SK-N-SH (cell line): Measurements from ENCODE around the gene CSF2RB.

ENCODE experiments used
- ELF1 ChIP-seq: IDR thresholded peaks from 2 replicates; pipeline ENCODE4 v1.4.0; 2012
- EP300 ChIP-seq, 2 experiments: IDR thresholded peaks; 2 replicates each; pipeline versions ENCODE4 v1.4.0 to v1.6.1; 2012; ENCODE audit warnings: borderline replicate concordance in 1 of 2, low read depth in 1 of 2, low read length in 1 of 2
- EZH2phosphoT487 ChIP-seq: fragments of 200-600 bp; sonication (generic); IDR thresholded peaks from 2 replicates; pipeline ENCODE4 v1.6.1; 2017; ENCODE audit warnings: low read depth, mixed run types, mild to moderate bottlenecking, antibody characterized with exemption, moderate library complexity, borderline replicate concordance
- FOXJ3 ChIP-seq: sonication (generic); formaldehyde crosslinking; IDR thresholded peaks from 2 replicates; pipeline ENCODE4 v1.5.1; 2020; ENCODE audit warnings: mild to moderate bottlenecking, missing genetic modification reagents
- GATA2 ChIP-seq: sonication (generic); formaldehyde crosslinking; IDR thresholded peaks from 2 replicates; pipeline ENCODE4 v1.5.0; 2020; ENCODE audit warnings: mild to moderate bottlenecking, missing genetic modification reagents
- MXI1 ChIP-seq: IDR thresholded peaks from 2 replicates; pipeline ENCODE4 v1.6.1; 2012; ENCODE audit warnings: mild to moderate bottlenecking, low read depth, low read length, improper control_type of control experiment
- NRF1 ChIP-seq: IDR thresholded peaks from 2 replicates; pipeline ENCODE4 v1.6.1; 2012; ENCODE audit warnings: low read depth, mild to moderate bottlenecking, low read length
- SIN3A ChIP-seq: IDR thresholded peaks from 2 replicates; pipeline ENCODE4 v1.6.1; 2012; ENCODE audit warnings: low read depth, mild to moderate bottlenecking, low read length, moderate library complexity, borderline replicate concordance
- TF ChIP-seq, protein P1 (sequence below): fragments of 200-600 bp; sonication (generic); IDR thresholded peaks from 2 replicates; pipeline ENCODE4 v1.6.1; 2017; ENCODE audit warnings: antibody characterized with exemption, mild to moderate bottlenecking, moderate library complexity

GRCh38 chr22:36921309-36922104, 8.1 kb downstream of the CSF2RB start:
- TF ChIP-seq NRF1 = no peak
- TF ChIP-seq SIN3A = no peak
- TF ChIP-seq ELF1 = no peak
- TF ChIP-seq MXI1 = no peak
- TF ChIP-seq, protein P1, sequence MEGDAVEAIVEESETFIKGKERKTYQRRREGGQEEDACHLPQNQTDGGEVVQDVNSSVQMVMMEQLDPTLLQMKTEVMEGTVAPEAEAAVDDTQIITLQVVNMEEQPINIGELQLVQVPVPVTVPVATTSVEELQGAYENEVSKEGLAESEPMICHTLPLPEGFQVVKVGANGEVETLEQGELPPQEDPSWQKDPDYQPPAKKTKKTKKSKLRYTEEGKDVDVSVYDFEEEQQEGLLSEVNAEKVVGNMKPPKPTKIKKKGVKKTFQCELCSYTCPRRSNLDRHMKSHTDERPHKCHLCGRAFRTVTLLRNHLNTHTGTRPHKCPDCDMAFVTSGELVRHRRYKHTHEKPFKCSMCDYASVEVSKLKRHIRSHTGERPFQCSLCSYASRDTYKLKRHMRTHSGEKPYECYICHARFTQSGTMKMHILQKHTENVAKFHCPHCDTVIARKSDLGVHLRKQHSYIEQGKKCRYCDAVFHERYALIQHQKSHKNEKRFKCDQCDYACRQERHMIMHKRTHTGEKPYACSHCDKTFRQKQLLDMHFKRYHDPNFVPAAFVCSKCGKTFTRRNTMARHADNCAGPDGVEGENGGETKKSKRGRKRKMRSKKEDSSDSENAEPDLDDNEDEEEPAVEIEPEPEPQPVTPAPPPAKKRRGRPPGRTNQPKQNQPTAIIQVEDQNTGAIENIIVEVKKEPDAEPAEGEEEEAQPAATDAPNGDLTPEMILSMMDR = no peak
- no peak for TF ChIP-seq EP300 (IDR thresholded peaks at IDR 0.05; ENCODE audit: borderline replicate concordance in 1 of 2, low read depth in 1 of 2, low read length in 1 of 2)
- no peak for TF ChIP-seq FOXJ3 (CRISPR knock-in tag)
- no peak for TF ChIP-seq GATA2 (CRISPR knock-in tag)
- no peak for TF ChIP-seq EZH2phosphoT487
